T-helper 1 cell treated with Interleukin-12 subunit alpha and Interleukin-12 subunit beta and Interleukin-4 antibody, amounts not matched to agents 30 μg/mL and 1 μg/mL, for 36 hours (primary cell): ENCODE data around the gene GRB10.

Source experiments
- H3K27ac Mint-ChIP-seq: one replicate; pipeline ENCODE4 v1.8.0; 2021; ENCODE audit warnings: mild to moderate bottlenecking, mixed read lengths
- H3K27me3 Mint-ChIP-seq: one replicate; pipeline ENCODE4 v1.8.0; 2021; ENCODE audit warnings: low read depth, mixed read lengths
- H3K36me3 Mint-ChIP-seq: one replicate; pipeline ENCODE4 v1.8.0; 2021; ENCODE audit warnings: low read depth, mixed read lengths
- H3K4me1 Mint-ChIP-seq: one replicate; pipeline ENCODE4 v1.8.0; 2021; ENCODE audit warnings: low read depth, mixed read lengths
- H3K4me3 Mint-ChIP-seq: one replicate; pipeline ENCODE4 v1.8.0; 2021; ENCODE audit warnings: mild to moderate bottlenecking, moderate library complexity, mixed read lengths
- H3K9me3 Mint-ChIP-seq: one replicate; pipeline ENCODE4 v1.8.0; 2021; ENCODE audit warnings: mixed read lengths

Gene GRB10

GRCh38 chr7:50657341-50657873, 125.3 kb downstream of the GRB10 start:
- Mint-ChIP-seq H3K36me3 (peaks cover 2% of the 10 kb centered on the region), H3K4me1 (peaks cover 27% of the 10 kb centered on the region)

DNA sequence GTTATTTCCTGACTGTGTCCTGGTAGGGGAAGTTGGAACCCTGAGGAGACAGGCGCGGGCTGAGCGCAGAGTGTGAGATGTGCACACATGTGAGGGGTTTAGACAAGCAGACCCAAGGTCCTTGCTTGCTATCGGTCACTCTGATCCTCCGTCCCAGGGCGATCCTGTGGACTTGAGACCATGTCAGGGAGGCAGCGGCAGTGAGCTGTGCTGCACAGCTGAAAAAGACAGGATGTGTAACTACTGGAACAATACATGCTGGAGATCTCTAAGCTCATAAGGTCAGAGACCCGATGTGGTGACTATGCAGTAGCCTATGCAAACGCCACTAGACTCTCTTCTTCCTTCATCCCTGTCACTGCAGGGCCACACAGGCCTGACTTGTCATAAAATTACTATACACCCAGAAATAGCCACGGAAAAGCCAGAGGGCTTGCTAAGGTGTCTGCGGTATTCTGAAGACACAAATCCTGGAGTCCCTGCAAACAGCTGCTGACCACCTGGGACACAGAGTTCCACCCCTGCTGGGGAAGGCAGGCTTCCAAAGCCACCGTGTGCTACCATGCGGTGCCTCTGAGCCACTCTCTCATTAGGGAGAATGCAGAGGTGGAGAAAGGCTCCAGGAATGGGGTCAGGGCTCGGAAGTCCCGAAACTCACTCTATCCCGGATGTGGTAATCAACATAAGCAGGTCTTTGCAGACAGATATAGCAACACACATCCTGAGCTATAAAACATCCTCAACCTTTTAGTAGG, 126.4 kb downstream of the GRB10 start:
- Mint-ChIP-seq H3K9me3 (no peaks in the 10 kb centered on the region), H3K27me3 (peaks cover 16% of the 10 kb centered on the region), H3K4me1 (peaks cover 16% of the 10 kb centered on the region), H3K4me3 (no peak overlapping the region), H3K36me3 (peaks cover 2% of the 10 kb centered on the region), H3K27ac (no peak overlapping the region)

More at GRCh38 chr7:50657341-50657873, 125.3 kb downstream of the GRB10 start:
- Mint-ChIP-seq H3K27me3 (peaks cover 13% of the 10 kb centered on the region), H3K4me3 (no peak overlapping the region), H3K9me3 (no peaks in the 10 kb centered on the region), H3K27ac (no peak overlapping the region)

- Mint-ChIP-seq H3K4me1 (peaks cover 11% of the 10 kb centered on the region), H3K36me3 (peaks cover 2% of the 10 kb centered on the region), H3K4me3 (no peak overlapping the region), H3K9me3 (no peaks in the 10 kb centered on the region), H3K27ac (no peak overlapping the region), H3K27me3 (peaks cover 18% of the 10 kb centered on the region)
Observed at GRCh38 chr7:50655490-50655889, 127.2 kb downstream of the GRB10 start.

GRCh38 chr7:50655020-50655419, 127.7 kb downstream of the GRB10 start:
- no peaks in the 10 kb centered on the region for H3K9me3 Mint-ChIP-seq

DNA sequence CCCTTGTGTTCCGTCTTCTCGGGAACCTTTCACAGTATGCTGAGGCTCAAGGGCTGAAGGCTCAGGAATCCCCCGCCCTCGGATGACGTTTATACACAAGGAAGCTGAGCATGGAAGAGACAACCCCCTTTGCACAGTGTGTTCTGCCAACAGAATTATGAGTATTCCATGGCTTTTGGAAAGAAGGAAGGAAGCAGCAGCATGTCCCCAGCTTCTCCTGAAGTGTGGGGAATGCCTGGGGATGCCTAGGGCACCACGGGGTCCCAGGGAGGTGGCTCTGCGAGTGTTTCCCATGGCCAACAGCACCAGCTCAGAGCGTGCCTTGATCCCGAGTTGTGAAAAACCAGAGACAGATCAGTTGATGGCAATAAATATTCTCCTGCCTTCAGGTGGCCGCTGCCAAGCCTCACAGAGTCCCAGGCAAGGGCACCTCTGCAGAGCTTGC, 128.7 kb downstream of the GRB10 start:
- H3K27ac Mint-ChIP-seq, result no peak overlapping the region
- H3K27me3 Mint-ChIP-seq, result peaks cover 30% of the 10 kb centered on the region
- no peak overlapping the region for H3K4me3 Mint-ChIP-seq
- H3K9me3 Mint-ChIP-seq, result no peaks in the 10 kb centered on the region
- H3K36me3 Mint-ChIP-seq, result no peaks in the 10 kb centered on the region
- no peaks in the 10 kb centered on the region for H3K4me1 Mint-ChIP-seq

More at GRCh38 chr7:50655020-50655419, 127.7 kb downstream of the GRB10 start:
- peaks cover 6% of the 10 kb centered on the region for H3K4me1 Mint-ChIP-seq
- no peaks in the 10 kb centered on the region for H3K36me3 Mint-ChIP-seq
- peaks cover 21% of the 10 kb centered on the region for H3K27me3 Mint-ChIP-seq
- H3K27ac Mint-ChIP-seq, result no peak overlapping the region
- H3K4me3 Mint-ChIP-seq, result no peak overlapping the region

- Mint-ChIP-seq H3K27me3 (peaks cover 30% of the 10 kb centered on the region), H3K4me3 (no peak overlapping the region), H3K4me1 (no peaks in the 10 kb centered on the region), H3K9me3 (no peaks in the 10 kb centered on the region), H3K27ac (no peak overlapping the region), H3K36me3 (no peaks in the 10 kb centered on the region)
Observed at GRCh38 chr7:50653126-50653864, 129.4 kb downstream of the GRB10 start.

DNA sequence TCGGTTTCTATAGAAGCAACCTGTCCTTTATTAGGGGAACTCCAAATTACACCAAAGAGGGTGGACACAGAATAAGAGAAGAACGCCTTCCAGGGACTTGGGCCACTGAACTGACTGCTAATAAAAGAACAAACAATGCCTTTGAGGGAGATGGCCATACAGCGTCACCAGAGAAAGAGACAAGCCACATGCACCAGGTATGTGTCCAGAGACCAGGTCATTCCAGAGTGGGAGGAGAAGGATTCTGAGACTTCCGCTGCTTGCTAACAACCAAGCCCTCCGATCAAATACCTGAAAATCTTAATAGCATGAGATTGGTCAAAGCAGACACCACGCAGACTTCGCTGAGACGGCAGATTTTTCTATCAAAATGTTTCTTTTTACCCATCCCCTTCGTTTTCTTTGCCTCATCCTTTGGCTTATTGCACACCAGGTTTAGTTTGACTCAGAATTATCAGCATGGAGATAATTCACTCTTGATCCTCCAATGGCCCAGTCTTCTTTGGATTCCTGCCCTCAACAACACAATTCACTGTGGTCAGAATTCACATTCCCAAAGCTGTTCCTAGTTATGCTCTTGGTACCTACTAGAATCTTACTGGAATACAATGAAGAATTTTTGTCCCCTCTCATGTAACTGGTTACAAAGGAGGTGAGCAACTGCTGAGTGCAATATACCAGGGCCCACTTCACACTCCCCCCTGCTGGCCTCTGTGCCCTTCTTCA, 130.1 kb downstream of the GRB10 start:
- H3K4me3 Mint-ChIP-seq, result no peak overlapping the region
- H3K4me1 Mint-ChIP-seq, result no peaks in the 10 kb centered on the region

GRCh38 chr7:50651271-50651989, 131.3 kb downstream of the GRB10 start:
- Mint-ChIP-seq H3K4me3 (no peak overlapping the region), H3K27ac (no peak overlapping the region), H3K4me1 (no peaks in the 10 kb centered on the region), H3K27me3 (peaks cover 33% of the 10 kb centered on the region), H3K9me3 (no peaks in the 10 kb centered on the region), H3K36me3 (no peaks in the 10 kb centered on the region)

More for the DNA sequence above, 130.1 kb downstream of the GRB10 start:
- H3K27me3 Mint-ChIP-seq, result peaks cover 34% of the 10 kb centered on the region
- no peak overlapping the region for H3K27ac Mint-ChIP-seq
- H3K9me3 Mint-ChIP-seq, result no peaks in the 10 kb centered on the region
- no peaks in the 10 kb centered on the region for H3K36me3 Mint-ChIP-seq

DNA sequence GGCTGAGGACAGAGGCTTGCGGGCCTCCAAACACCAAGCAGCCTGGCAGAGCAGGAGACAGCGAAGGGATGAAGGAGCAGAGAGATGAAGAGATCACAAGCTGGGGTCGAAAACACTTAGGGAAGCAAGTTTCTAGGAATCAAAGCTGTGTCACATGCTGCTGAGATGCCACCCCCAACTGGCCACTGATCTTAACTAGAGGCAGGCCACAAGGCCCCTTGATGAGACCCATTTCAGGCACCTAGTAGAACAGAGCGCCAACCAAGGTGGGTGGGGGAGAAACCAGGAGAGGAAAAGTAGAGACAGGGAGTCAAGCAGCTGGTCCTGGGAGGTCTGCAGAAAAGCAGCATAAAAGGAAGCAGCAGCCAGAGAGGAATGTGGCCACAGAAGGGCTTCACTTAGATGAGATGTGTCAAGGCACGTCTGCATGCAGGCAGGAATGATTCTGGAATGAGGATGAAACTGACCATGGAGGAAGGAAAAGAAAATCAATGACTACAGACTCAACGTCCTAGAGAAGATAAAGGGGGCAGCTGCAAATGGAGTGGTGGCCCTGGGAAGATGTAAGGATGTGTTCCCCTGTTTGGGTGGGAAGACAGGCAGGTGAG, 132.5 kb downstream of the GRB10 start:
- H3K9me3 Mint-ChIP-seq, result no peaks in the 10 kb centered on the region
- H3K27ac Mint-ChIP-seq, result no peak overlapping the region
- no peaks in the 10 kb centered on the region for H3K4me1 Mint-ChIP-seq

DNA sequence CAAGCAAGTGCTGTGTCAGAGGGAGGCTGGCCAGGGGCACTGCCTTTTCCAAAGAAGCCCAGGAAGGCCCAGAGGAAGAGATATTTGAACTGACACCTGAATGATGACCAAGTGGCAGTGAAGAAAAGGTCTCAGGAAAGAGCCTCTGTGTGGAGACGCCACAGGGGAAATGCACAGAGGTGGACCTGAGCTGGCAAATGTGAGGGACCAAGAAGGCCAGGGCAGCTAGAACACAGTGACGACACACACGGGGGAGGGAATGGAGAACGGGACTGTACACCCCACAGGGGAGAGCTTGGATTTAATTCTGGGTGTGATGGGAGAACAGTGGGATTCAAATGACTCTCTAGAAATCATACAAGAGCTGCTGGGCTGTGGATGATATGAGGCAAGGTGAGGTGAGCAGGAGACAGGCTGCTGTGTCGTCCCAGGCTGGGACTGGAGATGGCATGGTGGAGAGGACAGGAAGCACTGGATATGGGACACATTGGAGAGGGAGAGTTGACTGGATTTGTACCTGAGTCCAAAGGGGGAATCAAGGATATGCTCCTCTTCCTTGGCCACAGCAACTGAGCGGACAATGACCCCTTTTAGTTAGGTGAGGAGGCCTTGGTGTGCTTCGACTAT, 133.3 kb downstream of the GRB10 start:
- Mint-ChIP-seq H3K27me3 (peaks cover 32% of the 10 kb centered on the region), H3K27ac (no peak overlapping the region), H3K9me3 (no peaks in the 10 kb centered on the region), H3K4me1 (no peaks in the 10 kb centered on the region), H3K4me3 (no peak overlapping the region), H3K36me3 (no peaks in the 10 kb centered on the region)

More for the DNA sequence above, 132.5 kb downstream of the GRB10 start:
- Mint-ChIP-seq H3K27me3 (peaks cover 29% of the 10 kb centered on the region), H3K36me3 (no peaks in the 10 kb centered on the region), H3K4me3 (no peak overlapping the region)

- peaks cover 29% of the 10 kb centered on the region for H3K27me3 Mint-ChIP-seq
- H3K4me1 Mint-ChIP-seq, result no peaks in the 10 kb centered on the region
- H3K9me3 Mint-ChIP-seq, result no peaks in the 10 kb centered on the region
- no peaks in the 10 kb centered on the region for H3K36me3 Mint-ChIP-seq
- no peak overlapping the region for H3K27ac Mint-ChIP-seq
- no peak overlapping the region for H3K4me3 Mint-ChIP-seq
Observed at GRCh38 chr7:50648570-50649169, 134.0 kb downstream of the GRB10 start.

DNA sequence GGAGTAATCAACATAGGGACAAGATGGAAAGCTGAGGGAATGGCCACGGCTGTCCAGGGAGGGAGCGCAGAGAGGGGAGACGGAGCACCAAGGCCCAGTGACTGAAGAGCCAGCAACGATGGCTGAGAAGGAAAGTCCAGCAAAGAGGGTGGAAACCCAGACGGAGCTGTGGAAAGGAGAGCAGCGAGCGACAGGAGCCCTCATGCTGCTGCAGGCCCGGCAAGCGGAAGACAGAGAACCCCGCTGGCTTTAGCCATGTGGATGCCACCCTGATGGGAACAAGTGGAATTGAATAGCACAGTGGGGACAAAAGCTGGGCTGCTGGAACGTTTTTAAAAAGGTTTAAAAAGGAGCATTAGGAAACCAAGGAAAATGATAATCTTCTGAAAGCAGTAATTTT, 134.6 kb downstream of the GRB10 start:
- no peaks in the 10 kb centered on the region for H3K9me3 Mint-ChIP-seq
- peaks cover 29% of the 10 kb centered on the region for H3K27me3 Mint-ChIP-seq
- no peaks in the 10 kb centered on the region for H3K36me3 Mint-ChIP-seq
- no peak overlapping the region for H3K4me3 Mint-ChIP-seq
- H3K4me1 Mint-ChIP-seq, result no peaks in the 10 kb centered on the region
- no peak overlapping the region for H3K27ac Mint-ChIP-seq
